Epithelial cell of esophagus (primary cell): ENCODE data around the gene NPAS2.

Experiments used
- DNase-seq: peaks from one replicate; pipeline ENCODE4 v3.0.0; 2010; ENCODE audit warnings: low read depth
- H3K4me3 ChIP-seq: 2 replicates; pipeline ENCODE4 v1.5.1; 2011; ENCODE audit warnings: mild to moderate bottlenecking, low read length, control low read depth
- CTCF ChIP-seq: IDR thresholded peaks from 2 replicates; pipeline ENCODE4 v1.5.1; 2011; ENCODE audit warnings: low read depth, mild to moderate bottlenecking, low read length, control low read depth, inconsistent platforms; ENCODE audit not compliant: insufficient read depth; ENCODE audit errors: missing control alignments

Gene NPAS2, protein sequence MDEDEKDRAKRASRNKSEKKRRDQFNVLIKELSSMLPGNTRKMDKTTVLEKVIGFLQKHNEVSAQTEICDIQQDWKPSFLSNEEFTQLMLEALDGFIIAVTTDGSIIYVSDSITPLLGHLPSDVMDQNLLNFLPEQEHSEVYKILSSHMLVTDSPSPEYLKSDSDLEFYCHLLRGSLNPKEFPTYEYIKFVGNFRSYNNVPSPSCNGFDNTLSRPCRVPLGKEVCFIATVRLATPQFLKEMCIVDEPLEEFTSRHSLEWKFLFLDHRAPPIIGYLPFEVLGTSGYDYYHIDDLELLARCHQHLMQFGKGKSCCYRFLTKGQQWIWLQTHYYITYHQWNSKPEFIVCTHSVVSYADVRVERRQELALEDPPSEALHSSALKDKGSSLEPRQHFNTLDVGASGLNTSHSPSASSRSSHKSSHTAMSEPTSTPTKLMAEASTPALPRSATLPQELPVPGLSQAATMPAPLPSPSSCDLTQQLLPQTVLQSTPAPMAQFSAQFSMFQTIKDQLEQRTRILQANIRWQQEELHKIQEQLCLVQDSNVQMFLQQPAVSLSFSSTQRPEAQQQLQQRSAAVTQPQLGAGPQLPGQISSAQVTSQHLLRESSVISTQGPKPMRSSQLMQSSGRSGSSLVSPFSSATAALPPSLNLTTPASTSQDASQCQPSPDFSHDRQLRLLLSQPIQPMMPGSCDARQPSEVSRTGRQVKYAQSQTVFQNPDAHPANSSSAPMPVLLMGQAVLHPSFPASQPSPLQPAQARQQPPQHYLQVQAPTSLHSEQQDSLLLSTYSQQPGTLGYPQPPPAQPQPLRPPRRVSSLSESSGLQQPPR

GRCh38 chr2:100819370-100820272, at the start of gene NPAS2:
Gene NPAS2 (plus strand): TSS chr2:100820139. CDS start chr2:100904755, 84,616 bp downstream.
- peak; percentile 65 for DNase-seq
- H3K4me3 ChIP-seq = peak within 1 kb of the TSS; percentile 74
- TF ChIP-seq CTCF = no peak

DNA sequence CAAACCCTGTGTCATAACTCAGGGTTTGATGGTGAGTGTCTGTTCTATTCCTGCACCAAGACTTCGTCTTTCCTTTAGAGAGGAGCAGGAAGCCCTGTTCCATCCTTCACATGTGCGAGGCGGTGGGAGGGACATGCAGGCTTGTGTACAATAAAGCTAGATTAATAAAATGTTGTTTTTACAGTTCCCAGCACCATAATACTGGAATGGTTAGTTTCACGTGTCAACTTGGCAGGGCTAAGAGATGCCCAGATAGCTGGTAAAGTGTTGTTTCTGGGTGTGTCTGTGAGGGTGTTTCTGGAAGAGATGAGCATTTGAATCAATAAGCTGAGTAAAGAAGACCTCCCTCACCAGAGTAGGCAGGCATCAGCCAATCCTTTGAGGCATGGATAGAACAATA, 48.8 kb upstream of the NPAS2 start:
- no peak for DNase-seq
- no peak for TF ChIP-seq CTCF

GRCh38 chr2:100773538-100773937, 46.4 kb upstream of the NPAS2 start:
- DNase-seq = no peak
- no peak overlapping the region for H3K4me3 ChIP-seq
- no peak for TF ChIP-seq CTCF

More for the DNA sequence above, 48.8 kb upstream of the NPAS2 start:
- no peak overlapping the region for H3K4me3 ChIP-seq

DNA sequence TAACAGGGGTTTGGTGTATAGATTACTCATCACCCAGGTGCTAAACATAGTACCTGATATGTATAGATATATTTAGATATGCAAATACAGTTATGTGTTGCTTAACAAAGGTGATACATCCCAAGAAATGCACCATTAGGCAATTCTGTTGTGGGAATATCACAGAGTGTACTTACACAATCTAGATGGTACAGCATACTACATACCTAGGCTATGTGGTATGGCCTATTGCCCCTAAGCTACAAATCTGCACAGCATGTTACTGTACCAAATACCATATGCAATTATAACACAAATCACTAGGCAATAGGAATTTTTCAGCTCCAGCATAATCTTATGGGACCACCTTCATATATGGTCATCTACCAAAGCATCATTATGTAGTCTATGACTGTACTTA, 43.5 kb upstream of the NPAS2 start:
- DNase-seq = peak; percentile 97
- H3K4me3 ChIP-seq = no peak overlapping the region
- TF ChIP-seq CTCF = no peak

- TF ChIP-seq CTCF = no peak
- no peak for DNase-seq
- no peak overlapping the region for H3K4me3 ChIP-seq
Measured at GRCh38 chr2:100778637-100779450, 41.1 kb upstream of the NPAS2 start.

DNA sequence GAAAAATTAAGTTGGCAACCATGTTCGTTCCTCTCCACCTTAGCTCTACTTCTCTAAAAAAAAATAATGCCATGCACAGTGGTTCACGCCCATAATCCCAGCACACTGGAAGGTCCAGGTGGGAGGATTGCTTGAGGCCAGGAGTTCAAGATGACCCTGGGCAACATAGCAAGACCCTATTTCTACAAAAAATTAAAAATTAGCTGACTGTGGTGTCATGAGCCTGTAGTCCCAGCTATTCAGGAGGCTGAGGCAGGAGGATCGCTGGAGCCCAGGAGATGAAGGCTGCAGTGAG, 40.1 kb upstream of the NPAS2 start:
- no peak overlapping the region for H3K4me3 ChIP-seq
- no peak for DNase-seq
- no peak for TF ChIP-seq CTCF
